H9 (cell line): ENCODE measurements around the gene NUP210. TPM values are rescaled to one million over a fixed set of nuclear protein-coding genes. Genes with fewer than 3 reads are reported as not detected.

Experiments used
- DNase-seq: peaks from one replicate; pipeline ENCODE4 v3.0.0-alpha.2; 2017
- H2AFZ ChIP-seq: one replicate; pipeline ENCODE4 v1.6.1; 2013; ENCODE audit warnings: mild to moderate bottlenecking, low read length, control low read depth, moderate library complexity
- H2AK5ac ChIP-seq: 2 replicates; pipeline ENCODE4 v1.6.1; 2013; ENCODE audit warnings: low read length, control low read depth, mixed read lengths; ENCODE audit not compliant: insufficient read length
- H2BK120ac ChIP-seq: one replicate; pipeline ENCODE4 v1.6.1; 2013; ENCODE audit warnings: low read depth, mild to moderate bottlenecking, low read length, control low read depth, inconsistent platforms; ENCODE audit not compliant: poor library complexity, severe bottlenecking
- H2BK12ac ChIP-seq: 2 replicates; pipeline ENCODE4 v1.6.1; 2013; ENCODE audit warnings: low read length, control low read depth, mixed read lengths, low read depth; ENCODE audit not compliant: insufficient read length
- H2BK15ac ChIP-seq: 2 replicates; pipeline ENCODE4 v1.6.1; 2013; ENCODE audit warnings: low read depth, low read length, control low read depth
- H2BK20ac ChIP-seq: one replicate; pipeline ENCODE4 v1.6.1; 2013; ENCODE audit warnings: low read depth, mild to moderate bottlenecking, low read length, control low read depth, inconsistent platforms; ENCODE audit not compliant: poor library complexity, severe bottlenecking
- H2BK5ac ChIP-seq: 2 replicates; pipeline ENCODE4 v1.6.1; 2013; ENCODE audit warnings: low read length, control low read depth, mixed read lengths; ENCODE audit not compliant: insufficient read length
- H3K14ac ChIP-seq: 2 replicates; pipeline ENCODE4 v1.6.1; 2013; ENCODE audit warnings: low read length, control low read depth; ENCODE audit not compliant: insufficient read depth
- H3K18ac ChIP-seq: 2 replicates; pipeline ENCODE4 v1.6.1; 2013; ENCODE audit warnings: low read depth, mild to moderate bottlenecking, mixed read lengths, low read length, control low read depth; ENCODE audit not compliant: insufficient read length
- H3K23ac ChIP-seq: 2 replicates; pipeline ENCODE4 v1.6.1; 2013; ENCODE audit warnings: low read length, control low read depth, mixed read lengths, low read depth; ENCODE audit not compliant: insufficient read length
- H3K23me2 ChIP-seq: 2 replicates; pipeline ENCODE4 v1.6.1; 2013; ENCODE audit warnings: low read depth, mild to moderate bottlenecking, mixed read lengths, low read length, control low read depth; ENCODE audit not compliant: insufficient read length, poor library complexity, severe bottlenecking
- H3K27ac ChIP-seq: 2 replicates; pipeline ENCODE4 v1.5.1; 2013; ENCODE audit warnings: low read length, control low read depth, mixed read lengths, low read depth; ENCODE audit not compliant: insufficient read length
- H3K27me3 ChIP-seq: 2 replicates; pipeline ENCODE4 v1.6.1; 2013; ENCODE audit warnings: low read length, control low read depth, inconsistent platforms; ENCODE audit not compliant: insufficient read depth
- H3K4ac ChIP-seq: 2 replicates; pipeline ENCODE4 v1.6.1; 2013; ENCODE audit warnings: low read depth, mild to moderate bottlenecking, control low read depth, inconsistent platforms, low read length, moderate library complexity
- H3K4me1 ChIP-seq: 2 replicates; pipeline ENCODE4 v1.6.1; 2013; ENCODE audit warnings: low read length, control low read depth, inconsistent platforms; ENCODE audit not compliant: insufficient read depth
- H3K4me2 ChIP-seq: 2 replicates; pipeline ENCODE4 v1.6.1; 2013; ENCODE audit warnings: low read length, control low read depth, mixed read lengths; ENCODE audit not compliant: insufficient read length, insufficient read depth
- H3K56ac ChIP-seq: 2 replicates; pipeline ENCODE4 v1.6.1; 2013; ENCODE audit warnings: low read depth, mild to moderate bottlenecking, mixed read lengths, low read length, control low read depth; ENCODE audit not compliant: insufficient read length
- H3K79me1 ChIP-seq: 2 replicates; pipeline ENCODE4 v1.6.1; 2013; ENCODE audit warnings: low read depth, mild to moderate bottlenecking, moderate library complexity, low read length, control low read depth, inconsistent platforms; ENCODE audit not compliant: insufficient read depth, poor library complexity, severe bottlenecking
- H3K79me2 ChIP-seq: 2 replicates; pipeline ENCODE4 v1.6.1; 2013; ENCODE audit warnings: low read length, control low read depth, inconsistent platforms; ENCODE audit not compliant: insufficient read depth
- H3K9ac ChIP-seq: 2 replicates; pipeline ENCODE4 v1.6.1; 2013; ENCODE audit warnings: low read length, control low read depth, mixed read lengths; ENCODE audit not compliant: insufficient read length; ENCODE audit errors: extremely low read depth
- H3K9me3 ChIP-seq: one replicate; pipeline ENCODE4 v1.6.1; 2013; ENCODE audit warnings: low read depth, low read length, inconsistent platforms; ENCODE audit not compliant: control insufficient read depth
- H3T11ph ChIP-seq: one replicate; pipeline ENCODE4 v1.6.1; 2013; ENCODE audit warnings: mild to moderate bottlenecking, low read length, control low read depth, inconsistent platforms
- H4K20me1 ChIP-seq: one replicate; pipeline ENCODE4 v1.6.1; 2013; ENCODE audit not compliant: control insufficient read depth, insufficient read length, insufficient read depth
- H4K5ac ChIP-seq: 2 replicates; pipeline ENCODE4 v1.6.1; 2013; ENCODE audit warnings: low read depth, mild to moderate bottlenecking, mixed read lengths, low read length, control low read depth; ENCODE audit not compliant: insufficient read length
- H4K8ac ChIP-seq: replicated peaks from 2 replicates; pipeline ENCODE4 v1.6.1; 2013; ENCODE audit warnings: low read length, control low read depth, mixed read lengths, low read depth; ENCODE audit not compliant: insufficient read length
- H4K91ac ChIP-seq: 2 replicates; pipeline ENCODE4 v1.6.1; 2013; ENCODE audit warnings: low read depth, mild to moderate bottlenecking, moderate library complexity, mixed read lengths, low read length, control low read depth; ENCODE audit not compliant: insufficient read length
- H3K27ac Mint-ChIP-seq, 3 experiments: 2 replicates in 2 of 3; 3 replicates in 1 of 3; pipeline ENCODE4 v1.8.0; 2020 to 2021; ENCODE audit warnings: mixed read lengths in 3 of 3, mild to moderate bottlenecking in 1 of 3, moderate library complexity in 1 of 3
- H3K27me3 Mint-ChIP-seq: 2 replicates; pipeline ENCODE4 v1.8.0; 2021; ENCODE audit warnings: low read depth, mild to moderate bottlenecking, moderate library complexity, mixed read lengths
- H3K36me3 Mint-ChIP-seq, 3 experiments: 2 replicates in 2 of 3; 3 replicates in 1 of 3; pipeline ENCODE4 v1.8.0; 2020 to 2021; ENCODE audit warnings: low read depth in 3 of 3, mixed read lengths in 3 of 3; ENCODE audit not compliant: insufficient read depth in 1 of 3
- H3K4me1 Mint-ChIP-seq, 2 experiments: 2 replicates each; pipeline ENCODE4 v1.8.0; 2020; ENCODE audit warnings: mixed read lengths in 2 of 2
- H3K4me3 Mint-ChIP-seq, 2 experiments: 2 replicates in 1 of 2; 3 replicates in 1 of 2; pipeline ENCODE4 v1.8.0; 2020 to 2021; ENCODE audit warnings: mild to moderate bottlenecking in 2 of 2, mixed read lengths in 2 of 2, moderate library complexity in 1 of 2
- H3K9me3 Mint-ChIP-seq, 2 experiments: 2 replicates in 1 of 2; 3 replicates in 1 of 2; pipeline ENCODE4 v1.8.0; 2020; ENCODE audit warnings: mild to moderate bottlenecking in 2 of 2, mixed read lengths in 2 of 2, moderate library complexity in 1 of 2
- CTCF ChIP-seq: fragments of 200-600 bp; sonication (generic); conservative IDR thresholded peaks from 3 replicates; pipeline ENCODE4 v1.8.0; 2021; ENCODE audit warnings: antibody characterized with exemption, mild to moderate bottlenecking
- WGBS: extraction: QIAGEN DNeasy Blood & Tissue Kit; methylation state at CpG from one replicate; pipeline ENCODE4 v1.1.7; 2013; ENCODE audit warnings: missing lambda C conversion rate, low lambda C conversion rate, mixed read lengths; ENCODE audit not compliant: insufficient read length; ENCODE audit errors: extremely low coverage; 5-methylcytosine and 5-hydroxymethylcytosine counted together
- total RNA-seq: library from RNA; stranded (reverse); gene quantifications from 2 replicates; pipeline ENCODE4 v1.2.1, GENCODE V29; 2021

NUP210 gene
- total RNA-seq, 1 experiment from 2014 or later = 48.8 TPM

DNA sequence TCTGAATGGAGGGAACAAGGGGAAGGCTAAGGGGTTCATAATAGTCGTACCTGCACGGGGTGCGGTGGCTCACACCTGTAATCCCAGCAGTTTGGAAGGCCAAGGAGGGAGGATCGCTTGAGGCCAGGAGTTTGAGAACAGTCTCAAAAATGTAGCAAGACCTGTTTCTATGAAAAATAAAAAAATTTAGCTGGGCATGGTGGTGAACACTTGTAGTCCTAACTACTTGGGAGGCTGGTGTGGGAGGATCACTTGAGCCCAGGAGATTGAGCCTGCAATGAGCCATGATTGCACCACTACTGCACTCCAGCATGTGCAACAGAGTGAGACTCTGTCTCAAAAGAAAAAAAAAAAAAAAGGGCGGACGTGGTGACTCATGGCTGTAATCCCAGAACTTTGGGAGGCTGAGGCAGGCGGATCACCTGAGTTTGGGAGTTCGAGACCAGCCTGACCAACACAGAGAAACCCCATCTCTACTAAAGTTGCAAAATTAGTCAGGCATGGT, 42.1 kb upstream of the NUP210 start:
- no peaks in the 10 kb centered on the region for H3K79me1 ChIP-seq
- no peaks in the 10 kb centered on the region for H3K9me3 ChIP-seq
- Mint-ChIP-seq H3K9me3 (no peaks in the 10 kb centered on the region; a peak in 1 of 5 replicates), H3K4me1 (peaks cover 4 to 9% of the 10 kb centered on the region in 2 experiments), H3K36me3 (no peaks in the 10 kb centered on the region), H3K4me3 (no peak overlapping the region), H3K27me3 (peaks cover 47% of the 10 kb centered on the region), H3K27ac (no peak overlapping the region)
- no peak overlapping the region for H3K18ac ChIP-seq
- no peak overlapping the region for H4K5ac ChIP-seq
- H3K14ac ChIP-seq = no peak overlapping the region
- TF ChIP-seq CTCF = no peak
- WGBS = no CpG with 5 or more reads among the region's 8 CpGs
- H2BK15ac ChIP-seq = no peak overlapping the region
- H3K9ac ChIP-seq = no peak overlapping the region
- no peak overlapping the region for H2BK12ac ChIP-seq
- no peak overlapping the region for H4K8ac ChIP-seq
- H2BK20ac ChIP-seq = no peak overlapping the region
- H3T11ph ChIP-seq = no peak overlapping the region
- no peak overlapping the region for H2BK120ac ChIP-seq
- no peaks in the 10 kb centered on the region for H3K79me2 ChIP-seq
- no peaks in the 10 kb centered on the region; the same call in 1 of the 2 replicates for H3K27me3 ChIP-seq
- H4K20me1 ChIP-seq = no peaks in the 10 kb centered on the region
- no peaks in the 10 kb centered on the region for H3K4me1 ChIP-seq
- no peaks in the 10 kb centered on the region for H3K23me2 ChIP-seq
- H3K4me2 ChIP-seq = no peak overlapping the region
- no peak overlapping the region for H3K27ac ChIP-seq
- no peak for DNase-seq
- no peak overlapping the region for H4K91ac ChIP-seq
- H2BK5ac ChIP-seq = no peak overlapping the region
- no peak overlapping the region for H2AFZ ChIP-seq
- H3K4ac ChIP-seq = no peak overlapping the region
- no peak overlapping the region for H3K56ac ChIP-seq
- H2AK5ac ChIP-seq = no peak overlapping the region
- no peak overlapping the region for H3K23ac ChIP-seq
